K562 (cell line): ENCODE data around the gene ENO2.

Source experiments
- KLF13 ChIP-seq: fragments of 450-650 bp; IDR thresholded peaks from 2 replicates; pipeline ENCODE4 v1.6.1; 2016; ENCODE audit warnings: missing genetic modification characterization, low read depth, mild to moderate bottlenecking, missing compliant biosample characterization, moderate library complexity, borderline replicate concordance
- RCOR1 ChIP-seq, 2 experiments: IDR thresholded peaks; 2 replicates each; pipeline ENCODE4 v1.6.1; 2012; ENCODE audit warnings: low read depth in 2 of 2, low read length in 2 of 2, borderline replicate concordance in 1 of 2, improper control_type of control experiment in 1 of 2
- TEAD4 ChIP-seq, 2 experiments: sonication (generic) in 1 of 2; formaldehyde crosslinking in 1 of 2; IDR thresholded peaks; 2 replicates each; pipeline versions ENCODE4 v1.6.1 to v1.8.0; 2012 to 2022; ENCODE audit warnings: borderline replicate concordance in 1 of 2, inconsistent platforms in 1 of 2, low read length in 1 of 2, mild to moderate bottlenecking in 1 of 2, missing genetic modification reagents in 1 of 2
- ZBTB1 ChIP-seq: sonication (generic); formaldehyde crosslinking; IDR thresholded peaks from 2 replicates; pipeline ENCODE4 v1.8.1; 2023; ENCODE audit warnings: missing genetic modification reagents, low read depth, mild to moderate bottlenecking, borderline replicate concordance
- ZNF121 ChIP-seq: sonication (generic); formaldehyde crosslinking; conservative IDR thresholded peaks from 2 replicates; pipeline ENCODE4 v1.8.0; 2022; ENCODE audit warnings: missing genetic modification reagents

DNA sequence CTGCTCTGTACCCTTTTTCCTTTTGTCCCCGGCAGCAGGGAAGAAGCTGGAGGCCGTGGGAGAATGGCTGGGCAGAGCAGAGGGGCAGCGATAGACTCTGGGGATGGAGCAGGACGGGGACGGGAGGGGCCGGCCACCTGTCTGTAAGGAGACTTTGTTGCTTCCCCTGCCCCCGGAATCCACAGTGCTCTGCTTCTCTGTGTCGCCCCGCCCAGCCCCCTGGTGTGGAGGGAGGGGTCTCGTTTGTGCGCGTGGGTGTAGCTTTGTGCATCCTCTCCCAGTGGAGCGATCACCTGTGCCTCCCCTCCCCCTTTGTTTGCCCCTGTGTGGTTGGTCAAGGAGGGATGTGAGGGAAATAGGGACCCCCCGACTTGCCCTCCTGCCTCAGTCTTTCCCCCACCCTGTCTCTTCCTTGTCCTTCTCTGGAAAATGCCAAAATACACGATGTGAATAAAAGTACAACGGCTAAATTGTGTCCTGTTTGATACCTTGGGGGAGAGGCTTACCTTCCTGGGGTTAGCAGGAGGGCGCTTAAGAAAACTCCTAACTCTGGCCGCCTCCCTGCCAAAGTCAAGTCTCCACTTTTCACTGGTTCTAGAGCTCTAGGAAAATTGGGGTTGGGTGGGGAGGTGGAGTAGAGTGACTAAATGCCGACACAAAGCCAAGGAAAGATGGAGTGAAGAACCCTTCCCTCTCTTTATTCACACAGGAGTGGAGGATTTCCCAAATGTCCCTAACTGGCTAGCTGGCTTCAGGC is 48.0 kb upstream of the ENO2 start:
- TF ChIP-seq ZNF121: no peak
- TF ChIP-seq TEAD4 (IDR thresholded peaks at IDR 0.05; ENCODE audit: low read length): no peak
- TF ChIP-seq TEAD4 (CRISPR knock-in tag; IDR thresholded peaks at IDR 0.05; ENCODE audit: borderline replicate concordance): no peak
- TF ChIP-seq ZBTB1 (CRISPR knock-in tag): no peak
- TF ChIP-seq KLF13 (tag): no peak
- TF ChIP-seq RCOR1 (IDR thresholded peaks at IDR 0.05; ENCODE audit: borderline replicate concordance in 1 of 2, low read depth in 2 of 2, low read length in 2 of 2): no peak
